NCI-H345 treated with DMSO at 0.1 percent for 48 hours (cell line): ENCODE measurements around the gene NEDD4L.

ENCODE experiments used
- DNase-seq: peaks from one replicate; lab custom pipeline; 2025; ENCODE audit not compliant: unreplicated experiment; lab: John Stamatoyannopoulos, UW

Gene NEDD4L

GRCh38 chr18:58337686-58338085 lies 293.7 kb downstream of the NEDD4L start:
- DNase-seq = no peak

DNA sequence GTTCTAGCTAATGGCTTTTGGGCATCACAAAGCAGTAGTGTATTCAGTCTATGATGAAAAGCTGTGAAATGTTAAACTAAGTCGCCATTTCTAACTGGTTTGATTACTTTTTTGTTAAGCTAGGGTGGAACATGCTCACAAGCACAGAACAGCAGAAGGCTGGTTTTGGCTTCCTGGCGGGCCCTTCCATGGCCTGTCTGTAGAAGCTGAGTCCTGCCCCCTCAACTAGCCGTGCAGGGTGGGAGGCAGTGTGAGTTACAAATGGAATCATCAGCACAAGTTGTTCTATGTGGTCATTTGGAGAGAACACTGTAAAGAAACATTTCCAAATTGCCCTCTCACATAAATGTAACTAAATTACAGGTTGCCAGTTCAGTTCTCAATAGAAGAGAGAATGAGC lies 294.1 kb downstream of the NEDD4L start:
- no peak for DNase-seq

DNA sequence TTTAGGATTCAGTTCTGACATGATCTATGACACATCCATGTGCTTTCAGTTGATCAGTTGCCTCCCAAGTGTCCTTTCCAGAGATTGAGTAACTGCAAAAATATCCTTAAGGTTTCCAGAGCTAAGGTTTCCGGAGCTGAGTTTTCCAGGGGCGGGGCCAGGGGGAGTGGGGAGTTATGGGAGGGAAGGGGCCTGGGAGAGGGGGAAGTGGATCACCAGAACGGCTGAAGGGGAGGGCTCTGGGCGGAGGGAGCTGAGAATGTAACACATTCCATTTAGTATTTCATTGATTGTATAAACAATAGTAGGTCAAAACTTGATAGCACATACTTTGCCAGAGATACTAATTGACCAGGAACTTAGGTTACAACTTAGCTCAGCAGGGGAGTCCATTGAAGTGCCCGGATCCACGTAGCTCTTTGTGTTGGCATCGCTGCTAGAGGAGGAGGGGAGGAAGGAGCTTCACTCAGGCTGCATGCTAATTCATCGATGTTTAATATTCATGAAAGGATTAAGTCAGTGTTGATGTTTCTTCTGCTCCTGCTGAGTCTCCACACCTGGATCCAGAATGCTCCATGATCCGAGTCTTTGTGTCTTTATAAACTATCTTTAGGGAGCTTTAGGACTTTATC lies 295.1 kb downstream of the NEDD4L start:
- no peak for DNase-seq

DNA sequence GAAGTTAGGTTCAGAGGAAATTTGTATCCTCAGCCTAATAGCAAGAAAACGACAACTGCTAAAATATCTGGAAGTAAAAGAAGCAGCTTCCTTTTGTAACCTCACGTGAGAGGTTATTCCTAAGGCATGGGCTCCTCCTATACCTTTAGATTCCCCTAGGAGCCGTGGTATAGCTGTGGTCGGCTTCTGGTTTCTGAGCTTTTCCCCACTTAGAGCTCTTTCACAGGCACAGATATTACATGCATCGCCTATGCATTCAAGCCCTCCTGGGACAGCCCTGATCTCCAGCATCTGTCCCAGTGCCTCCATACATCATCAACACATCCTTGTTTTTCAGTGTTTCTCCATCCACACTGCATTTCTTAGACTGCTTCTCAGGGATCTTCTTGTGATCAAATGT lies 295.9 kb downstream of the NEDD4L start:
- no peak for DNase-seq

GRCh38 chr18:58341916-58342315 lies 297.9 kb downstream of the NEDD4L start:
- no peak for DNase-seq

DNA sequence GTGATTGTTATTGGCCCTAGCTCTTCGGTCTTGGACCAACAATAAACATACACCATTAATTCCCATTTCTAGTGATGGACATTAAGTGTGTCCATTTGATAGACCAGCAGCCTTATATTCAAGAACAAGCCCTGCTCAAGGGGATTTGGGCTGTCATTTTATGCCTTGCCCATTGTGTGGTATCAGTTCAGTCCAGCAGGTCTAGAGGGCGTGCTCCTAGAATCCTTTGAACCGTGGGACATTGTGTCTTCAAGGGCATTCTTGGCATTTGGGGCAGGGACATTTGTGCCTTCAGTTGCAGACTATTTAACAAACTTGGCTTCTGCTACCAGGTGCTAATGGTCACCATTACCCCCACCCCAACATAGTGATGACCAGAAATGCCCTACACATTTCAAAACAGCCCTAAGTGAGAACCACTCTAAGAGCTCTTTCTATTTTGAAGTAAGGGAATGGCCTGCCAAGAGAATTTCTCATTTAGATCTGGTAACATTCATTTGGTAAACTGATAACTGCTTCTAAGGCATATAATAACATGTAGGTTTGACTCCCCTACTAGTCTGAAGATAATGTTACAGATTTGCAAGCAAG lies 300.1 kb downstream of the NEDD4L start:
- DNase-seq = no peak

DNA sequence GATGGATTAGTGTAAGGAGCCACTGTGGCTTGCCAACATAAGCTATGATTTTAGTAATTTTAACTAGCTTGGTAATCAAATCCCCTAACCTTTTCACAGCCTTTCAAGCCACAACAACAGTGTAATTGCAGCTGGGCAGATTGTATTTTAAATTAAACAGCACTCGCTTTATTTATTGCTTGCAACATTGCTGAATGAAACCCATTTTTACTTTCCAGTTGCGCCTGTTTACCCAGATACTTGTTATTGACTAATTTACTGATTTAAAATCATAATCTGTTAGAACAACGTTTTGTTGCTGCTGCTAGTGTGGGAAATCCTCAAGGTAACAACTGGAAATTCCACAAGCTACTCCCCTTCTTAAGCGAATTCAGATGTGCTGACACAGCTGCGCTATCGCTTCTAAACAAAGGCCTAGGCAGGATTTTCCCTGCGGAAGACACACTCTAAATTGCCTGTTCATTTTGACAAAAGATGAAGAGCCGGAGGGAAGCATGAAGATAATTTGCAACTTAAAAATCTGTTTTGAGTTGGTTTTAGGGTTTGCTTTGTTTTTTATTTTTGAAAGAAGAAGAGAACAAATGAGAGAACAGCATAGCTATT lies 300.9 kb downstream of the NEDD4L start:
- no peak for DNase-seq

DNA sequence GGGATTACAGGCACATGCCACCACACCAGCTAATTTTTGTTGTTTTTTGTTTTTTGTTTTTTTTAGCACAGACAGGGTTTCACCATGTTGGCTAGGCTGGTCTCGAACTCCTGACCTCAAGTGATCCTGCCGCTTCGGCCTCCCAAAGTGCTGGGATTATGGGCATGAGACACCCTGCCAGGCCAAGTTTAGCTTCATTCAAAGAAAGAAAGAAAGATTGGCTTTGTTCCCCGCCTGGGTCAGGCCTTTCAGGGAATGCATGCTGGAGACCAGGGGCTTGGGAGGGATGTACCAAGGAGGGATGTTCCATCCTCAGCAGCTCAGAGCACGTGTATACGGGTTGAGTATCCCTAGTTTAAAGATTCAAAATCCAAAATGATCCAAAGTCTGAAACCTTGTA lies 301.8 kb downstream of the NEDD4L start:
- no peak for DNase-seq

DNA sequence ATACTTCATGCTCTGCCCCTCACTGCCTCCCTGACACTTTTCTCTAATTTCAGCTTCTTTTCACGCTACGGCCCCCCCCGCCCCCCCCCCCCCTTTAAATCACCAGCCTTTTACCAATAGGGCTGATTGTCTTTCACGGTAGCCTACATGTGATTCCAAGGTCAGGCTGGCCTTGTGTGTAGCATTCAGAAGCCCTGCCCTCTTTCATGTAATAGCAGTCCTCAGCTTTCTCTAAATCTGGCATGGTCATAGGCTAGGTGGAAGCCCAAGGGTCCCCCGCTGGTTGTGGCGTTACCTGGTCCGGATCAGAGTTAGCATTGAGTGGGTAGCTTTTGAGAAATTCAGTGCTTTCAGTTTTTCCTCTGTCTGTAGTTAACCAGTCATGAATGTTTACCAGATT lies 303.1 kb downstream of the NEDD4L start:
- no peak for DNase-seq

- DNase-seq = no peak
Measured at GRCh38 chr18:58348517-58348916, 304.5 kb downstream of the NEDD4L start.

GRCh38 chr18:58348951-58349350 lies 304.9 kb downstream of the NEDD4L start:
- DNase-seq = no peak

DNA sequence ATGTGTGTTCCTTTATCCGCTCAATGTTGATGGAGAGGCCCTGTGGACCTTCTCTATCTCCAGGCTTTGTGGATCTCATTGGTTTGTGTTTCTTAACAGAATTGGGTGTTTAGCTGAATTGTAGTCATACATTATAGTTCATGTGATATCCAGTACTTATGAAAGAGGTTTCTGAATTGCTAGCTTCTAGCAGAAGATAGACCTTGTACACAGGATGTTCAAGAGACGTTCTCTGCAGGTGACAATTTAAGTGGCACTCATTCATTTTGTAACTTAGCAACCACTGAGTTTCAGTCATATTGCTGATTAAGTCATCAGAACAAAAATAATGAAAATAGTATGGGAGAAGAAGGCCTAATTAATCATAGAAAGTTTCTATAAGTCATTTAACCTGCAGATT lies 305.6 kb downstream of the NEDD4L start:
- DNase-seq = no peak

GRCh38 chr18:58350526-58350925 lies 306.5 kb downstream of the NEDD4L start:
- no peak for DNase-seq

- DNase-seq = no peak
Measured at GRCh38 chr18:58351776-58352175, 307.8 kb downstream of the NEDD4L start.

GRCh38 chr18:58353581-58353980 lies 309.6 kb downstream of the NEDD4L start:
- DNase-seq = no peak

GRCh38 chr18:58354051-58354450 lies 310.0 kb downstream of the NEDD4L start:
- no peak for DNase-seq

DNA sequence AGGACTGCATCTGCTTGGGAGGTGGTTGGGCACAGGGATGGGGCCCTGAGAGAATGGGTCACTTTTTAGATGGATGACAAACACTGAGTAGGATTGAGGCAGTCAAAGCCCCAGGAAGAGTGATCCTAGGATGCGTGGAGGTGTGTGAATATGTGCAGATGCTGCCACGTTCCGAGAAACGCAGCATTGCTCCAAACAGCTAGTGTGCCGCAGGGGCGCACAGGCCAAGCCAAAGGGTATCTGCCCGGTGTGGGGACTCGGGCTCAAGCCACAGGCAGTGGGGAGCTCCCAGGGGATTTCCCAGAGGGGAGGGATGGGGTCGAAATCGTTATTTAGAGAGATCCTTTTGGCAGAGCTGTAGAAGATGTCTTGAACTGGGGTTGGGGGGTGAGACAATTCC lies 310.8 kb downstream of the NEDD4L start:
- no peak for DNase-seq

DNA sequence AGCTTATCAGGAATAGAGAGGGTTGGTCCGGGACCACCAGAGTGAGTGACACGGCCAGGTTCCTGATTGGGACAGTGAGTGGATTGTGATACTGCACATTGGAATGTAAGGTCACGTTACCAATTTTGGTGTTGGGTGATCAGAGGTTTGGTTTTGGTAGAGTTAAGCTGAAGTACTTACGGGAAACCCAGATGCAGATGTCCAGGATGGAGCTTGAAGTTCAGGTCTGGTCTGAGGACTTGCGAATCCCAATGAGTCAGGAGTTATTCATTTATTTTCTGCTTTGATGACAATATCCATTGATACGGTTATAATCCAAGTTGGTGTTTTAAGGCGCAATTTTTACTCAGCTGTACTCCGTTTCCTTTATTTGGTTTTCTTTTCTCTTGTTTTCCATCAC lies 311.2 kb downstream of the NEDD4L start:
- DNase-seq = no peak

- no peak for DNase-seq
Measured at GRCh38 chr18:58359218-58359617, 315.2 kb downstream of the NEDD4L start.

DNA sequence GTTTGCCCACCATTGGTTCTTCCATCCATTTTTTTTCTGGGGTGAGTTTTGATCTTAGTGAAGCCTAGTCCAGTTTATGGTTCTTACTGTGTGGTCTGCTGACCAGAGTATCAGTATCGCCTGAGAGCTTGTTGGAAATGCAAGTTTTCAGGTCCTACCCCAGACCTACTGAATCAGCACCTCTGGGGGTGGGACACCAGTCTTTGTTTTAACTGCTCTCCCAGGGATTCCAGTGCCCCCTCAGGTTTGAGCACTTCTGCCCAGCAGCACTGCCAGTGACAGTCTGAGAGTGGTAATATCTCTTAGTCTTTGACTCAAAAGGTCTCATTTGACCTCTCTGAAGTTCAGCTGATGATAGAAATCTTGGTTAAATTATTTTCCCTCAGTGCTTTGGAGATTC lies 315.6 kb downstream of the NEDD4L start:
- no peak for DNase-seq

DNA sequence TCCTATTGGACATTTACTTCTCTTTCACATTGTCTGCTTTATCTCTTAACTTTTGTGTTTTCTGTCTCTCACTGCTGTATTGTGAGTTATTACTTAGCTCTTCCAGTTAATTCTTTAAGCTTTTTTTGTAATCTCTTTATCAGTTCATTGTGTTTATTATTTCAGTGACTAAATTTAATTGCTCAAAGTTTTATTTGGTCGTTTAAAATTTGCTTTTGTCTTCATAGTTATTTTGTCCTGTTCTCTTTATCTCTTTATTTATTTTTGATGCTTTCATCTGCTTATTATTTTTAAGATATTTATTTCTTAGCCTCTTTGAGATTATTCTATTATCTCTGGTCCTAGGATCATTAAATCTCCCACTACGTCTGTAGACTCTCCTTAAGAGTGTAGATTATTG lies 316.3 kb downstream of the NEDD4L start:
- no peak for DNase-seq

DNA sequence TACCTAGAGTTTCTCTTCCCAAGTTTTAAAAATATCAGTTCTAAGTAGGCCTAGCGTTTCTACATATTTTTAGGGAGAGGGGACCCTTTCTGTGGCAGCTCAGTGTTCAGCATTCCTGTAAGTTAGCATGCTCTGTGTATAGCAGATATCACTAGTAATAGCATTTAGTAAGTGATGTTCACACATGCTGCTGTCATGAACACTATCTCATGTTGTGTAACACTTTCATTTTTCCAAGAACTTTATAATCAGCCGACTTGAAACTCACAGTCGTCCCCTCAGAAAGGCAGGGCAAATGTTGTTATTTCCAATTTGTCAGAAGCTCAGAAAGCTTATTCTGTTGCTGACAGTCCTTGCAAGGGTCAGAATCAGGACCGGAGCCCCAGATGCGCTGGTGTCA lies 317.2 kb downstream of the NEDD4L start:
- no peak for DNase-seq

DNA sequence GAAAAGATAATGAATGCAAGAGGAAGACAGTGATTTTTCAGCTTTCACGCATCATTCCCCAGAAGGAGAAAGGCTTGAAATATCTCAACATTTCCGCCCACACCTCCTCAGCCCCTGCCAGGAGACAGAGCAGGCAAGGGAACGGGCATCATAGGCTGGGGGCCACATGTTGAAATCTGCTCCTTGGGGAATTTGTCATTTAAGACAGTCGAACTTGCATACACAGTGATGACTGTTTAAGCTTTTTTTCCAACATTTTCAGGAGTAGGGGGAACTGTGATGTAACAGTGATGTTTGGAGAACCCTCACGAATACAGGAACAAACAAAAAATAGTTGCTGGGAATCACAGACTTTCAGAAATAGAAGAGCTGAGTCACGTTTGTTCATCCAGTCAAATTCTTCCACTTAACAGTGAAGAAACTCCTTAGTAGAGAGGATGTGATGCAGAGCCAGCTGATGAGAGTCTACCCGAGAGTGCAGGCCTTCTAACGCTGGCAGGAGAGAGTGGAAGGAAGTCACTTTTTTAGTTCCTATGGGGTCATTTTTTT lies 318.1 kb downstream of the NEDD4L start:
- no peak for DNase-seq
